Hepatocyte (in vitro differentiated cells): Measurements from ENCODE around the gene CSTPP1. TPM values are rescaled to one million over a fixed set of nuclear protein-coding genes. Genes with fewer than 3 reads are reported as not detected.

Experiments used
- DNase-seq: peaks from one replicate; pipeline ENCODE4 v3.0.0-alpha.2; 2016; ENCODE audit warnings: low spot score
- H2AFZ ChIP-seq: fragments of 200-600 bp; sonication (generic); 2 replicates; pipeline ENCODE4 v1.6.0; 2016; ENCODE audit warnings: antibody characterized with exemption, mild to moderate bottlenecking
- H3K27ac ChIP-seq: fragments of 200-600 bp; sonication (generic); 2 replicates; pipeline ENCODE4 v1.5.1; 2016; ENCODE audit warnings: mild to moderate bottlenecking
- H3K27me3 ChIP-seq: fragments of 200-600 bp; sonication (generic); 2 replicates; pipeline ENCODE4 v1.6.1; 2016
- H3K36me3 ChIP-seq: fragments of 200-600 bp; sonication (generic); replicated peaks from 2 replicates; pipeline ENCODE4 v1.5.1; 2016; ENCODE audit warnings: low read depth; ENCODE audit not compliant: insufficient read depth
- H3K4me1 ChIP-seq: fragments of 200-600 bp; sonication (generic); 2 replicates; pipeline ENCODE4 v1.5.1; 2016; ENCODE audit warnings: mild to moderate bottlenecking, moderate library complexity; ENCODE audit not compliant: insufficient read depth
- H3K4me2 ChIP-seq: fragments of 200-600 bp; sonication (generic); 2 replicates; pipeline ENCODE4 v1.6.0; 2016
- H3K4me3 ChIP-seq: fragments of 200-600 bp; sonication (generic); 2 replicates; pipeline ENCODE4 v1.5.1; 2016; ENCODE audit warnings: mild to moderate bottlenecking
- H3K79me2 ChIP-seq: fragments of 200-600 bp; sonication (generic); 2 replicates; pipeline ENCODE4 v1.6.0; 2017; ENCODE audit warnings: mild to moderate bottlenecking
- H3K9me2 ChIP-seq: fragments of 200-600 bp; sonication (generic); replicated peaks from 2 replicates; pipeline ENCODE4 v1.6.0; 2017; ENCODE audit warnings: mild to moderate bottlenecking; ENCODE audit not compliant: insufficient read depth
- H3K9me3 ChIP-seq: fragments of 200-600 bp; sonication (generic); 2 replicates; pipeline ENCODE4 v1.5.1; 2016; ENCODE audit warnings: low read depth, mild to moderate bottlenecking
- H4K20me1 ChIP-seq: fragments of 200-600 bp; sonication (generic); 2 replicates; pipeline ENCODE4 v1.6.0; 2016; ENCODE audit warnings: mild to moderate bottlenecking; ENCODE audit not compliant: insufficient read depth, poor library complexity, severe bottlenecking
- EZH2 ChIP-seq: fragments of 200-600 bp; sonication (generic); IDR thresholded peaks from 2 replicates; pipeline ENCODE4 v1.6.1; 2016; ENCODE audit warnings: antibody characterized with exemption, mild to moderate bottlenecking, borderline replicate concordance
- EZH2phosphoT487 ChIP-seq: fragments of 200-600 bp; sonication (generic); IDR thresholded peaks from one replicate; pipeline ENCODE4 v1.6.1; 2018; ENCODE audit warnings: antibody characterized with exemption, mild to moderate bottlenecking, low read depth, moderate library complexity; ENCODE audit not compliant: unreplicated experiment, severe bottlenecking
- WGBS: methylation state at CpG from one replicate; pipeline ENCODE4 v1.1.6; 2016; ENCODE audit warnings: low lambda C conversion rate; ENCODE audit errors: missing lambda C conversion rate; 5-methylcytosine and 5-hydroxymethylcytosine counted together
- polyA plus RNA-seq: library from polyadenylated mRNA; unstranded; fragments of >200 nt; fragmentation: Nextera tagmentation; extraction: Ambion mirVana; gene quantifications from 2 replicates; pipeline ENCODE4 v1.2.1, GENCODE V29; 2016
- total RNA-seq: library from RNA; depleted of rRNA; stranded (reverse); fragments of >200 nt; gene quantifications from 2 replicates; pipeline ENCODE4 v1.2.3, GENCODE V29; 2014
- TF ChIP-seq, protein P1 (sequence below): fragments of 200-600 bp; sonication (generic); IDR thresholded peaks from 2 replicates; pipeline ENCODE4 v1.5.1; 2016; ENCODE audit warnings: antibody characterized with exemption, mild to moderate bottlenecking; ENCODE audit not compliant: poor library complexity

CSTPP1 gene
- total and polyA plus RNA-seq, 2 experiments from 2014 or later = 23.0 to 44.3 TPM

DNA sequence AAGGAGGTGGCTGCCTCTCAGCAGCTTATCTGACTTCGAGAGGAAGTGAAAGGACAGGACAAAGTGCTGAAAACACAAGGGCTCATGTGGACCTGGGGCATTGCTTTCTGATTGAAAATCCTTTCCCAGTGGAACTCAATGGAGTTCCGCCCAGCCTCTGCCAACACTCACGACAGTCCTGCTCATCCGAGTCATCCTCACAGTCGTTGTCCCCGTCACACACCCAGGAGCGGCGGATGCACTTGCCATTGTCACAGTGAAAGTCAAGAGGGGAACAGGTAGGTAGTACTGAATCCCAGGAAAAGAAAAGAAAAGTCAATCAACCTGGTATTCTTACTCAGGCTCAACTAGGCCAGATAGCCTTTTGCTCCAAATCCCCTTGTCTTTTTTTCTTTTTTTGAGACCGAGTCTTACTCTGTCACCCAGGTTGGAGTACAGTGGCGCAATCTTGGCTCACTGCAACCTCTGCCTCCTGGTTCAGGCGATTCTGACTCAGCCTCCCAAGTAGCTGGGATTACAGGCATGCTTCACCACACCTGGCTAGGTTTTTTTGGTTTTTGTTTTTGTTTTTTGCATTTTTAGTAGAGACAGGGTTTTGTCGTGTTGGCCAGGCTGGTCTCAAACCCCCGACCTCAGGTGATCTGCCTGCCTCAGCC is 36.3 kb upstream of the CSTPP1 start:
- TF ChIP-seq, protein P1, sequence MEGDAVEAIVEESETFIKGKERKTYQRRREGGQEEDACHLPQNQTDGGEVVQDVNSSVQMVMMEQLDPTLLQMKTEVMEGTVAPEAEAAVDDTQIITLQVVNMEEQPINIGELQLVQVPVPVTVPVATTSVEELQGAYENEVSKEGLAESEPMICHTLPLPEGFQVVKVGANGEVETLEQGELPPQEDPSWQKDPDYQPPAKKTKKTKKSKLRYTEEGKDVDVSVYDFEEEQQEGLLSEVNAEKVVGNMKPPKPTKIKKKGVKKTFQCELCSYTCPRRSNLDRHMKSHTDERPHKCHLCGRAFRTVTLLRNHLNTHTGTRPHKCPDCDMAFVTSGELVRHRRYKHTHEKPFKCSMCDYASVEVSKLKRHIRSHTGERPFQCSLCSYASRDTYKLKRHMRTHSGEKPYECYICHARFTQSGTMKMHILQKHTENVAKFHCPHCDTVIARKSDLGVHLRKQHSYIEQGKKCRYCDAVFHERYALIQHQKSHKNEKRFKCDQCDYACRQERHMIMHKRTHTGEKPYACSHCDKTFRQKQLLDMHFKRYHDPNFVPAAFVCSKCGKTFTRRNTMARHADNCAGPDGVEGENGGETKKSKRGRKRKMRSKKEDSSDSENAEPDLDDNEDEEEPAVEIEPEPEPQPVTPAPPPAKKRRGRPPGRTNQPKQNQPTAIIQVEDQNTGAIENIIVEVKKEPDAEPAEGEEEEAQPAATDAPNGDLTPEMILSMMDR = no peak
- TF ChIP-seq EZH2 (no peak), EZH2phosphoT487 (no peak)
- WGBS = 89% methylated on average over 12 of the region's 13 CpGs
- no peaks in the 10 kb centered on the region for H3K36me3 ChIP-seq
- H3K27me3 ChIP-seq = no peaks in the 10 kb centered on the region
- no peak for DNase-seq
- H4K20me1 ChIP-seq = no peaks in the 10 kb centered on the region
- H3K9me2 ChIP-seq = no peaks in the 10 kb centered on the region
- no peaks in the 10 kb centered on the region for H3K4me1 ChIP-seq
- H3K27ac ChIP-seq = no peak overlapping the region
- no peaks in the 10 kb centered on the region for H3K9me3 ChIP-seq
- H3K79me2 ChIP-seq = no peaks in the 10 kb centered on the region
- no peak overlapping the region for H2AFZ ChIP-seq
- no peak overlapping the region for H3K4me3 ChIP-seq
- no peak overlapping the region for H3K4me2 ChIP-seq

DNA sequence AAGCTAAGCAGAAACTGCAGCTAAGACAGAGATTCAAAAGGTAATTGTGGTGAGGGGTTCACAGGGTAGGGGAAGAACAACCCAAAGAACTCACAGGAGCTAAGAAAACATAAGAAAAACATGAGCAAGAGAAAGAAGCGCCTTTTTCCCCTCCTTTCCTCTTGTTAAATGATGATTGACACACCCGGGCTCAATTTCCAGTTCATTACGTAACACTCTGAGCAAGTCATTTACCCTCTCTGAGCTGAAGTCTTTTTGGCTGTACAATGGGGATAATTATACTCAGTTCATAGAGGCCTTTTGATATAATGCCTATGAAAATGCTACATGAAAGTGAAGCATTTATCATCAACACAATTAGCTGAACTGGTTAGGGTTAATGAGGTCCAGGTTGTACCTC is 35.4 kb upstream of the CSTPP1 start:
- TF ChIP-seq EZH2phosphoT487 (no peak), EZH2 (no peak)
- TF ChIP-seq, protein P1 = no peak
- Histone ChIP-seq H4K20me1 (no peaks in the 10 kb centered on the region), H3K4me1 (peaks cover under 1% of the 10 kb centered on the region), H3K36me3 (no peaks in the 10 kb centered on the region), H3K4me2 (no peak overlapping the region), H3K4me3 (no peak overlapping the region), H2AFZ (no peak overlapping the region), H3K27ac (no peak overlapping the region), H3K9me3 (no peaks in the 10 kb centered on the region), H3K79me2 (no peaks in the 10 kb centered on the region), H3K9me2 (no peaks in the 10 kb centered on the region), H3K27me3 (no peaks in the 10 kb centered on the region)
- DNase-seq = no peak
- WGBS = 83% methylated on average over 3 of the region's 3 CpGs

DNA sequence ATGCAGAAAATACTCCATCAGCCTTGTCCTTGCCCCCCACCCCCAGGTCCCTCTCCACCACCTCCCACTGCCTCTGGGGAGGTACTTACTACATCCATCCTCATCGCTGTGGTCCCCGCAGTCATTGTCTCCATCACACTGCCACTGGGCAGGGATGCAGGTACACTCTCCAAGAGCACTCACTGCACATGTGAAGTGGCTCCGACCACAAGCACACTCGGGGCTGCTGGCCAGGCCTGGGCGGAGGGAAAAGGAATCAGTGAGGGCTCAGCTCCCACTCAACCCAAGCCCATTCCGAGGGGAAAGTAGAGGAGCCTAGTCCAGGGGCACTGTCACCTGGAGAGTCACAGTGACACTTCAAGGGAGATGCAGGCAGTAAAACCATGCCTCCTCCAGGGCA is 33.9 kb upstream of the CSTPP1 start:
- H4K20me1 ChIP-seq = no peaks in the 10 kb centered on the region
- peaks cover 8% of the 10 kb centered on the region for H3K4me1 ChIP-seq
- no peaks in the 10 kb centered on the region for H3K36me3 ChIP-seq
- H3K9me3 ChIP-seq = no peaks in the 10 kb centered on the region
- no peak overlapping the region for H3K27ac ChIP-seq
- peaks cover 1% of the 10 kb centered on the region for H3K79me2 ChIP-seq
- 91% methylated on average over 6 of the region's 6 CpGs for WGBS
- DNase-seq = no peak
- no peaks in the 10 kb centered on the region for H3K27me3 ChIP-seq
- no peak overlapping the region for H2AFZ ChIP-seq
- no peak overlapping the region for H3K4me2 ChIP-seq
- H3K9me2 ChIP-seq = no peaks in the 10 kb centered on the region
- TF ChIP-seq, protein P1 = no peak
- TF ChIP-seq EZH2 = no peak
- TF ChIP-seq EZH2phosphoT487 = no peak
- no peak overlapping the region for H3K4me3 ChIP-seq

DNA sequence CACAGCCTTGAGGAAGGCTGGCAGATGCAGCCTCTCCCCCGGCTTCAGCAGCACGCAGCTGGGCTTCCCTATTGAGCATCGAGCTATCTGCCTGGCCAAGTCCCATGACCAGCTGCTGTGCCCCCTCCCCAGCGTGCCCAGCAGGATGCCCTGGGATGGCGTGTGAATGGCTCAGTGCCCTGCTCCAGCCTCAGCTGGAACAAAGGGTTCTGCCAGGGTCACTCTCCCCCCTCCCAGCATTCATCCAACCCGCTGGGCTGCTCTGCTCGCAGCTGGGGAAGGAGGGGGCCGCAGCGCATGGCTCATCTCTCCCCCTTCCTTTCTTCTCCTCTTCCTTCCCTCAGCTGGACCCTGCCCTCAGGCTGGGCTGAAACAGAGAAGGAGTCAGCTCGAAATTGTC is 32.7 kb upstream of the CSTPP1 start:
- H3K36me3 ChIP-seq = no peaks in the 10 kb centered on the region
- no peaks in the 10 kb centered on the region for H4K20me1 ChIP-seq
- H3K9me2 ChIP-seq = no peaks in the 10 kb centered on the region
- H2AFZ ChIP-seq = no peak overlapping the region
- 92% methylated on average over 10 of the region's 10 CpGs for WGBS
- DNase-seq = no peak
- H3K4me2 ChIP-seq = no peak overlapping the region
- no peaks in the 10 kb centered on the region for H3K27me3 ChIP-seq
- H3K27ac ChIP-seq = no peak overlapping the region
- H3K4me3 ChIP-seq = no peak overlapping the region
- peaks cover 8% of the 10 kb centered on the region for H3K4me1 ChIP-seq
- peaks cover 3% of the 10 kb centered on the region for H3K79me2 ChIP-seq
- H3K9me3 ChIP-seq = no peaks in the 10 kb centered on the region
- TF ChIP-seq EZH2phosphoT487 = no peak
- TF ChIP-seq EZH2 = no peak
- TF ChIP-seq, protein P1 = no peak
